GM12892 (cell line): ENCODE data around the gene OTP.

Source experiments
- POLR2A ChIP-seq: IDR thresholded peaks from 2 replicates; pipeline ENCODE4 v1.6.1; 2011; ENCODE audit warnings: low read depth, low read length, control low read depth
- TAF1 ChIP-seq: IDR thresholded peaks from 2 replicates; pipeline ENCODE4 v1.6.1; 2011; ENCODE audit warnings: low read depth, mild to moderate bottlenecking, control low read depth, low read length, borderline replicate concordance

DNA sequence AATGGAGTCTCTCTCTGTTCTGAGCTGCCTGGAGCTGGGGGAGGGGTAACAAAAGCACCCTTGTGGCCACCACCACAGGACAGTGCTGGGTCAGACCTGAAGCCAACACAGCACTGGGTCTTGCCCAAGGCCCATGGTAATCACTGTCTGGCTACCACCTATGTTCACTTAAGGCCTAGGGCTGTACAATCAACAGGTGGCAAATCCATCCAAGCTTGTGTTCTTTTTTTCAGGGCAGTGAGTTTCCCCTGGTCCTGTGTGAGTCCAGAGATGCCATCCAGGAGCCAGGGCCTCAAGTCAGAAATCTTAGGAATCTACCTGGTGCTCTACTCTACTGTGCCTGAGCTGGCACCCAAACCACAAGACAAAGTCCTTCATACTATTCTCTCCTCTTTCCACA lies 20.1 kb upstream of the OTP start:
- TF ChIP-seq TAF1 (no peak), POLR2A (no peak)
